GM10266 (cell line): ENCODE data around the gene TTC4.

Source experiments
- DNase-seq: peaks from one replicate; pipeline ENCODE4 v3.0.0; 2012; ENCODE audit errors: extremely low spot score
- TF ChIP-seq, protein P1 (sequence below): IDR thresholded peaks from 2 replicates; pipeline ENCODE4 v1.5.1; 2012; ENCODE audit warnings: mild to moderate bottlenecking, low read depth; ENCODE audit not compliant: control insufficient read depth, insufficient read depth; ENCODE audit errors: missing control alignments

TTC4 gene

GRCh38 chr1:54679706-54680105 is 36.0 kb upstream of the TTC4 start:
- DNase-seq: no peak
- TF ChIP-seq, protein P1, sequence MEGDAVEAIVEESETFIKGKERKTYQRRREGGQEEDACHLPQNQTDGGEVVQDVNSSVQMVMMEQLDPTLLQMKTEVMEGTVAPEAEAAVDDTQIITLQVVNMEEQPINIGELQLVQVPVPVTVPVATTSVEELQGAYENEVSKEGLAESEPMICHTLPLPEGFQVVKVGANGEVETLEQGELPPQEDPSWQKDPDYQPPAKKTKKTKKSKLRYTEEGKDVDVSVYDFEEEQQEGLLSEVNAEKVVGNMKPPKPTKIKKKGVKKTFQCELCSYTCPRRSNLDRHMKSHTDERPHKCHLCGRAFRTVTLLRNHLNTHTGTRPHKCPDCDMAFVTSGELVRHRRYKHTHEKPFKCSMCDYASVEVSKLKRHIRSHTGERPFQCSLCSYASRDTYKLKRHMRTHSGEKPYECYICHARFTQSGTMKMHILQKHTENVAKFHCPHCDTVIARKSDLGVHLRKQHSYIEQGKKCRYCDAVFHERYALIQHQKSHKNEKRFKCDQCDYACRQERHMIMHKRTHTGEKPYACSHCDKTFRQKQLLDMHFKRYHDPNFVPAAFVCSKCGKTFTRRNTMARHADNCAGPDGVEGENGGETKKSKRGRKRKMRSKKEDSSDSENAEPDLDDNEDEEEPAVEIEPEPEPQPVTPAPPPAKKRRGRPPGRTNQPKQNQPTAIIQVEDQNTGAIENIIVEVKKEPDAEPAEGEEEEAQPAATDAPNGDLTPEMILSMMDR: no peak

DNA sequence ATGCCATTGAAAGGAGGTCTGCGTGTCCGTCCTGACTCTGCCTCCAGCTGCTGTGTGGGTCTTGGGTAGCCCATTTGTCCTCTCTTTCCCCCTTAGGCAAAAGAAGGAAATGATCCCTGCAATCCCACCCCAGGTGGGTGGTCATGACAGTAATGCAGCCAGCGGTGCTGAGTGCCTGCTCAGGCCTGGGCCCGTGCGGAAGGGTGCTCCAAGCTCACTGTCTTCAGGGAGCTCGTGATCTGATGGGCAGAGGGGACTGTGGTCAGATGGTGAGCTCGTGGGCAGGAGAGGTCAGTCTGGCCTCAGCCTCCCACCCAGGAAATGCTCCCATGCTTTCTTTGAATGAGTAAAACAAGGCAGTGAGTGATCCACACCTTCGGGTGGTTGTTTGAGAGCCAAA is 35.3 kb upstream of the TTC4 start:
- DNase-seq: no peak
- TF ChIP-seq, protein P1: no peak

- TF ChIP-seq, protein P1: no peak
- no peak for DNase-seq
Measured at GRCh38 chr1:54681358-54681757, 34.3 kb upstream of the TTC4 start.

GRCh38 chr1:54683453-54683852 is 32.2 kb upstream of the TTC4 start:
- TF ChIP-seq, protein P1: no peak
- DNase-seq: no peak

- TF ChIP-seq, protein P1: no peak
- DNase-seq: no peak
Measured at GRCh38 chr1:54685335-54685905, 30.2 kb upstream of the TTC4 start.

DNA sequence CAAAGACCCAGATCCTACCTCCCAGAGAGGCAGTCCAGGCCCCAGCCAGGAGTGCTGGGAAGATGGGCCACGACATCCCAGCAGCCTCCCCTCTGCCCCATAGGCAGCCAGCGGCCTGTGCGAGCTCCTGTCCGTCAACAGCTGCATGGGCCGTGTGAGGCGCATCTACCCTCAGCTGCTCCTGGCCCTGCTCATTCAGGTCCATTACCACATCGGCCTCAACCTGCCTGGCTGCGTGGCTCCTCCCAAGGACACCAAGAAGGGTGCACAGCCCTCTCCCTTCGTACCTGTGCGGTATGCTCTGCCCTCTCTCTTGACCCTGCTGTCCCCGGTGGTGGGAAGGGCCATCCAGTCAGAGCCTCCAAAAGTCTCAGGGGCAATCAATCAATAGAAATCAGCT is 29.5 kb upstream of the TTC4 start:
- no peak for DNase-seq
- TF ChIP-seq, protein P1: no peak

GRCh38 chr1:54694771-54695170 is 20.9 kb upstream of the TTC4 start:
- TF ChIP-seq, protein P1: no peak
- DNase-seq: no peak
